HG03025 (cell line): ENCODE results near the gene CISD3.

Source experiments
- ATAC-seq: cut with Tn5 transposase; IDR thresholded peaks from one replicate; pipeline ENCODE4 v1.9.1; 2021; ENCODE audit warnings: mild to moderate bottlenecking, moderate library complexity; ENCODE audit not compliant: unreplicated experiment, low FRiP score

The CISD3 gene, protein sequence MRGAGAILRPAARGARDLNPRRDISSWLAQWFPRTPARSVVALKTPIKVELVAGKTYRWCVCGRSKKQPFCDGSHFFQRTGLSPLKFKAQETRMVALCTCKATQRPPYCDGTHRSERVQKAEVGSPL

DNA sequence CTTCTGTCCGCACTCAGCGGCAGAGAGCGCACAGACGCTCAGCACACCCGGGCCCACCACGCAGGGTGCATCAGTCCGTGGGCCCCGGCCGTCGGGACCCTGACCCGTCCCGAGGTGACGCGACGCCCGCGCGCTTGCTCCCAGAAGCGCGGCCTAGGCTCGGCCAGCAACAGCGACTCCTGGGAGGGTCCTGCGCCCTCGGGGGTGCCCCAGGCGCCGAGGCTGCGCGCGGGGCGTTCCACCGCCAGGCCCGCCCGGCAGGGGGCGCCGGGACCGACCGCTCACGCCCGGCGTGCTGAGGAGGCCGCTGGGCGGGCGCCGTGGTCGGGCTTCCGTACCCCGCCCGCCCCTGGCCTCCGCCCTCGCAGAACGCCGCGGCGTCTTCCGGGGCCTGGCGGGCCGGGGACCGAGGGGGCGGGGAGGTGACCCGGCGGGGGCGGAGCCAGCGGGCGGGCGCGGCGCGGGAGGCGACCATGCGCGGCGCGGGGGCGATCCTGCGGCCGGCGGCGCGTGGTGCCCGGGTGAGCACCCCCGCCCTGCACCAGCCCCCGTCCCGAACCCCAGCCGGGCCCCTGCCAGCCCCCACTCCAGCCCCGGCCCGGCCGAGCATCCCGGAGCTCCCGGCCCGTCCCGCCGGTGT, at the start of gene CISD3:
Gene CISD3 (plus strand): TSS at position 456 of the 640 bp plus-strand sequence. CDS start 18 bp downstream, at position 474.
- ATAC-seq = no peak

DNA sequence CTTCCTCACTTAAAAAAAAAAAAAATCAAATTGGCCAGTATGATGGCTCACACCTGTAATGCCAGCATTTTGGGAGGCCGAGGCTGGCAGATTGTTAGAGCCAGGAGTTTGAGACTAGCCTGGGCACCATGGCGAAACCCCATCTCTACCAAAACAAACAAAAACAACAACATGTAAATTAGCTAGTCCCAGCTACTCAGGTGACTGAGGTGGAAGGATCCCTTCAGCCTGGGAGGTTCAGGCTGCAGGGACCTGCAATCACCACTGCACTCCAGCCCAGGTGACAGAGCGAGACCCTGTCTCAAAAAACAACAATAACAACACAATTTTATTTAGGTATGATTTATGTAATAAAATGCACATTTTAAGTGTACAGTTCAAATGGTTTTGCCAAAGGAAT, 49.0 kb upstream of the CISD3 start:
- no peak for ATAC-seq

DNA sequence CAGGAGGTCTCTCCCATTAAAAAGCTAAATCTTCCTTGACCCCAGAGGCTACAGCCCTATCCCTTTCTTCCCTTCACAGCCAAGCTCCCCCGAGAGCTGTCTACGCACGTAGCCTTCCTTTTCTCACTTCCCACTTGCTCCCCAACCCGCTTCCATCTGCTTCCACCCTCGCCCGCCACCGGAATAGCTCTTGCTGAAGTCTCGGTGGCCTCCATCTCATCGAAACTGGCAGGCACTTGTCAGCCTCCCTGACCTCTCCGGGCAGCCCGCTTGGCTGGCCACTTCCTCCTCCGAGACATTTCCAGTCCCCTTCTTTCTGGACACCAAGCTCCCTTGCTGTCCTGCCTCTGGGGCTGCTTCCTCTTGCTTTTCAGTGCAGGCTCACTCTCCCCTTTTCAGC, 44.6 kb upstream of the CISD3 start:
- no peak for ATAC-seq

DNA sequence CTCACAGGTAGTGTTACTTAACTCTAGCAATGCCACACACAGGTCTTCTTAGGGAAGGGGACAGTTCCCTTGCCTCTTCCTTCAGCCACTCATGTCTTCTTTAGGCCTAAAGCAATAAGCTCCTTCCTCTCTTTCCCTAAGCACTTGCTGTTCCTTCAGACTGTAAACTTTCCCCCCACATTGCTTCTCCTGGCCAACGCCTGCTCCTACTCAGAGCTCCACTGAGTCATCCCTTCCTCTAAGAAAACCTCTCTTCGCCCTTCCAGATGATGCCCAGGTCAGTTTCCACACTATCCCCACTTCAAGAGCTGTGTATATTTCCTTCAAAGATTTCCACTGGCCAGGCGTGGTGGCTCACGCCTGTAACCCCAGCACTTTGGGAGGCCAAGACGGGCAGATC, 42.9 kb upstream of the CISD3 start:
- ATAC-seq = no peak

DNA sequence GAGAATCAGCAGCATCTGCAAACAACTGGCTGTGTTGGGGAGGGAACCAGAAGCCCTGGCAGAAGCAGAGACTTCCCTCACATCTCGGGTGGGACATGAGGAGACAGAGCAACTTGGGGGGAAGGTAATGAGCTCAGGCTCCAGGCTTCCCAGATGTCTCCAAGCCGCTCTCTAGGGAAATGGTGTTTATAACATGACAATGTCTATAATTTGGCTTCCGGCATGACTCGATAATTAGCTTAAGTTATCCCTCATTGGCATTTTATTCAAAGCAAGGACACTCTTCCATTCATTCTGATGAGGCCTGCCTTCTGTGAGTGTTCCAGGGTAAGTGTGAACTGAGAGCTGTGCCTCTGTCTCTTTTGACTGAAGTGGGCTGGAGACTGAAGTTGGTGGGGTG, 39.8 kb upstream of the CISD3 start:
- no peak for ATAC-seq

DNA sequence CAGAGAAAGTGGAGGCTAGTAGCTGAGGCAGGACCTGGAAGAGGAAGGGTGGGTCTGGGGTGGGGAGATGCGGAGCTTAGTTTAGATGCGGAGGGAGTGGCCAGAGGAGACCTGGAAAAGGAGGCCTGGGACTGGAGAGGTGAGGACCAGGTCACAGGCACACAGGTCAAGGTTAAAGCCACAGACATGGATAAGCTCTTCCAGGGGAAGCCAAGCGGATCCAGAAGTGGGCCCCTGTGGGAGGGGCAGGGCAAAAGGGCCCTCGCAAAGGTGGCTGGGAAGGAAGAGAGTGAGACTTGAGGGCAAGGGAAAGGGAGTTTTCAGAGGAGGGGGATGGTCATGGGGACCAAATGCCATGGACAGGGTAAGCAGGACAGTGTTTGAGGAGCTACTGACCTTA, 39.0 kb upstream of the CISD3 start:
- no peak for ATAC-seq

DNA sequence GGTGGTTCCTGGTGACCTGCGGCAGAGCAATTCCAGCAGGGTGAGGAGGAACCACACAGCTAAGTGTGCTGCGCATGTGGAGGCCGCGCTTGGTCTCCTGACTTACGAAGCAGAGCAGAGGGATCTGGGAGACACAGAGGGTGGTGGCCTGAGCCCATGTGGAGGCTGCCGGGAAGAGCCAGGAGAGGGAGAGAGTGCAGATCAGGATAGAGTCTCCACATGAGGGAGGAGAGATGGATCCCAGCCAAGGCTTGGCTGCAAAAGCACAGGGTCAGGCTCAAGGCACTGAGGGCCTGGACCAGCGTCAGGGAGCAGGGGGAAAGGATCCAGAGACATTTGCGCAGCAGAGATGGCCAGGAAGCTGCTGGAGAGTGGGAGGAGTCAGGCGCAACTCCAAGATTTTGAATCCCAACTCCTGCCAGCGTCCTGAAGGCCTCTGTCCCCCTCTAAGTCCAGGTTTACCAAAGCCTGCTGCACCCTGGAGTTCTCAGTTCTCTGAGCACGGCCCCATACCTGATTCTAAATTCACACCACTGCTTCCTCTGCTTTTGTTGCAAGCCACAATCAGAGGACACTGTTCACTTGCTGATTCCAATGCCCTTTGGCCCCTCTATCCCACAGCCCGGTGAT, 36.3 kb upstream of the CISD3 start:
- no peak for ATAC-seq

DNA sequence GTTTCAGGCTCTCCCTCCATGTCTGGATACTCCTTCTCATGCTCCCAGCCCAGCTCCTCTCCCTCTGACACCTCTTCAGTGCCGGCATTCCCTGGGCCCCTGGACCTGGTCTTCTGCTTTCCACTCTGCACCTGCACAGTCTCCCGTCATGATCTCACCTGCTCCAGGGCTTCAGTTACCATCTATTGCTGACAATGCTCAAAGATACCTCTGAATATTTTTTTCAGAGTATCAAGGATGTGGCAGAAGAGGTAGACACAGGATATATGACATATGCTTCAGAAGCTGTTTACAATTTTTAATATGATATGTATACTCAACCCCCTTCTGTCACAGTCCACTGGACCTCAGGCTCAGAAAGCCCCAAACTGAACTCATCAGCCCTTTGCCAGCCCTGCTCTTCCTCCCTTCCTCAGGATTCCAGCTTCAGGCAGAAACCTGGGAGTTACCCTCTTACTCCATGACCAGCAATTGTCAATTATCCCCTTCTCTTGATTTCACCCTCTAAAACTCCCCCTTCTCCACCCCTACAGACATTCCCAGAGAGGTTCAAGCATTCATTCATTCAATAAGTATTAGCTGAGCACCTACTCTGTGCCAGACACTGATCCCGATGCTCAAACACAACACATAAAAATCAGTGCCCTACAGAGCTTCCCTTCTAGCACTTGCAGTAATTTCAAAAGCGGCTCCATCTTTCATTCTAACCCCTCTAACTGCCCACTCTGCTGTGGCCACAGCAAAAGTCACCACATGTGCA, 32.9 kb upstream of the CISD3 start:
- no peak for ATAC-seq

DNA sequence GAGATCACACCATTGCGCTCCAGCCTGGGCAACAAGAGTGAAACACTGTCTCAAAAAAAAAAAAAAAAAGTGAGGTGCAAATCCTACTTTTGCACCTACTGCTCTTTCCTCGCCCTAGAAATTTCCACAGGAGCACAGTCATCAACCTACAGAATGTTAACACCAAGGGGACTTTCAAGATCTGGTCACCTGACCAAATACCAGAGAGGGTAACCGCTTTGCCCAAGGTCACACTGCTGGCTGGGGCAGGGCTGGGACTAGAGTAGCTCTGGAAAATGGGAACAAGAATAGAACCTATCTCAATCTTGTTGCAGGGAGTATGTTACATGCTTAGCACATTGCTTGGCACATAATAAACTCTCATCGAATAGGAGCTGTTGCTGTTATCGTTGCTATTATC, 31.4 kb upstream of the CISD3 start:
- no peak for ATAC-seq

GRCh38 chr17:38701504-38702165, 28.5 kb upstream of the CISD3 start:
- ATAC-seq = no peak

DNA sequence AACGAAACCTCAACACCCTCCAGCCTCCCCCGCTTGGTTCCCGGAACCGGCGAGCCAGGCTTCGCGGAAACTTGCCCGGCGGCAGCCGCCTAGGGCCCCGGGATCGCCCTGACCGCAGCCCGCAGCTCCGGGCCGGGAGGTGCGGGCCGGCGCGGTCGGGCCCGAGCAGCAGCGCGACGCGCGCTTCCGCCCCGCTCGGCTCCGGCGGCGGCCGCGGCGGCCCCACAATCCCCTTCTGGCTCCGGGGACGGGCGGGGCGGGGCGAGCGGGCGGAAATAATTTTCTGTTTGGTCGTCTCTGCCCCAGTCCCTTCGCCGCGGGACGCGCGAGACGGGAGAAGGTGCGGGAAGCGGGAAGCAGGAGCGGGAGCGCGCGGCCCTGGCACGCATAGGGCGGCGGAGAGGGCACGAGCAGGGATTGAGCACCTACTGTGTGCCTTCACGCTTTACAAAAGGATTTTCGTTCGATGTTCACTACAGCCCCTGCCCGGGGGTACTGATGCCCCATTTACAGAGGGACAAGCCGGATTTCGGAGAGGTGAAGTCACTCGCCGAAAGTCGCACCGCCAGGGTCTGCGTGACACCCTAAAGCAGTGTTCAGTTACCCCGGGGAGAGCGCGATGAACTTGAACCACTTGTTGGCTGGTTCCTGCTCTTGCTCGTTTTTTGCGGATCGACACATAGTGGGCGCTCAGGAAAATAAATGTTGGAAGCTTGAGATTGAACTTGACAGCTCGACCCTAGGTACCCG, 27.8 kb upstream of the CISD3 start:
- no peak for ATAC-seq

- no peak for ATAC-seq
Measured at GRCh38 chr17:38702916-38703741, 27.0 kb upstream of the CISD3 start.

DNA sequence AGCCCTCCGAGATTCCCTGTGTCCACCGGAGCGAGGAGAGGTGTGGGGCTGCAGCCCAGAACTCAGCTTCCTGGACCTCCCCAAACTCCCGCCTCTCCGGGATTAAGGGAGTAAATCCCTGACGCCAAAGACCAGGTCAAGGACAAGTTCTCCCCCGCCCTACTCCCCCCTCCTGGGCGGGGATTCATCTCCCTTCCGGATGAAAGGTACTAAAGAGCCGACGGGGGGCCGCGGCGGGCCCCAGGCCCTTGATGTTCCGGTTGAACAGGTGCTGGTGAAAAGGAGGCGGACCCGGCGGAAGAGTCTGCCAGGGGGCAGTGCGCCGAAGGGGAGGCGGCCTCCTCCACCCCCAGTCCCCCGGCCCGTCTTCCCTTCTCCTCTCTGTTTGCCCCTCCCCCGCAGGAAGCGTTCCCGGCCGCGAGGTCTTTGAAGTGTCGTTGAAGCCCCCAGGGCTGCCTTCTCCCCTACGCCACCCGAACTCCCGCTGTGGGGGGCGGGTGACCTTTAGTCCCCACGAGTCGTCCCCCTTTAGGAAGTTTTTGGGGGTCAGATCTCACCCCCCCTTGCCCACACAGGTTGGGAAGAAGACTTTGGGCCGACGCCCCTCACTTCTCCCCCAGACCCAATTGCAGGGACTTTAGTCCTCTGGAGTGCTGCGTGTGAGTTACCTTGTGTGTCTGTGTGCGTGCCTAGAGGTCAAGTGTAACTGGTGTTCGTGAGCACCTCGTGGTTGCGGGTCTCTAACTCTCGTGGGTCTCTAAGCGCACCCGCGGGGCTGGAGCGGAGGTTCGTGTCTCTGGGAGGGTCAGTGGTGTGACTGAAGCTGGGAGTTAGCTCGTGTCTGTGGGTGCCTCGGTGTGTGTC, 26.2 kb upstream of the CISD3 start:
- no peak for ATAC-seq

- no peak for ATAC-seq
Measured at GRCh38 chr17:38704606-38705522, 25.3 kb upstream of the CISD3 start, which contains the start of gene MLLT6. MLLT6 (plus strand) TSS chr17:38705273; CDS start chr17:38705633, 360 bp downstream.

DNA sequence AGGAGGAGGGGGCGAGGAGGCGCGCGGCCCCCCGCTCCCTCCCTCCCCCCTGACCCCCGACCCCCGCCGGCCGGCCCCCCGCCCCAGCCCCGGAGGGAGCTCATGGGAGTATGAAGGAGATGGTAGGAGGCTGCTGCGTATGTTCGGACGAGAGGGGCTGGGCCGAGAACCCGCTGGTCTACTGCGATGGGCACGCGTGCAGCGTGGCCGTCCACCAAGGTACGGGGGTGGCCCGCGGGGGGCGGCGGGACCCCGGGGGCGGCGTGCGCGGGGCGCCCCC, 24.7 kb upstream of the CISD3 start:
- no peak for ATAC-seq

GRCh38 chr17:38705803-38706504, 24.2 kb upstream of the CISD3 start:
- no peak for ATAC-seq
